Ovary (tissue), 3 donors: Measurements from ENCODE around the gene SH3RF1.

Experiments
- EP300 ChIP-seq: sonication (generic); formaldehyde crosslinking; IDR thresholded peaks from one replicate; pipeline ENCODE4 v1.6.1; 2017; ENCODE audit warnings: antibody characterized with exemption
- TF ChIP-seq, protein P1 (sequence below), 3 donors: fragments of 450-650 bp in 2 of 3; fragments of 200-600 bp in 1 of 3; IDR thresholded peaks; one replicate each; pipeline versions ENCODE4 v1.5.1 to v1.8.0; 2016 to 2022; ENCODE audit warnings: antibody characterized with exemption in 3 of 3, mild to moderate bottlenecking in 1 of 3
- donor health status: DM: no; HTN: no; CAD: no.

DNA sequence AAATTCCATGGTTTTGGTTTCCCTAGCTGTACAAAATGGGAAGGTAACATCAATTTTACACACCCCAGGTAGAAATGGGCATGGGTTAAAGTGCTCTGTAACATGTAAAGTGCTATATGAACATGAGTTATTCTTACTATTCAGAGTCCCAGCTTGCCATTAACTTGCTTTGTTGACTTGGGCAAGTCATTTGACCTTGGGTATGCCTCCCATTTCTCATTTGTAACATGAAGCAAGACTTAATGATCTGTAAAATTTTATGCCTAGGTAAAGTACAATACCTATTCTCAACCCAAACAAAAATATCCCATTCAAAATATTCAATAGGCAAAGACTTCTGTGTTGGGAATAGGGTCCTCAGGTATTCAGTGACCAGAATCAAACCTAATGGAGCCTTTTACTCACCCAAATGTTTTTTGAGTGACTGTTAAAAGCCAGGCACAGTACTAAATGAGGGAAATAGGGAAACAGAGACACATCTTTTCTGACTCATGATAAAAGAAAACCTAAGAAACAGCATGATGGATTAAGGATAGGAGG is 126.6 kb downstream of the SH3RF1 start:
- TF ChIP-seq EP300: no peak
- TF ChIP-seq, protein P1, sequence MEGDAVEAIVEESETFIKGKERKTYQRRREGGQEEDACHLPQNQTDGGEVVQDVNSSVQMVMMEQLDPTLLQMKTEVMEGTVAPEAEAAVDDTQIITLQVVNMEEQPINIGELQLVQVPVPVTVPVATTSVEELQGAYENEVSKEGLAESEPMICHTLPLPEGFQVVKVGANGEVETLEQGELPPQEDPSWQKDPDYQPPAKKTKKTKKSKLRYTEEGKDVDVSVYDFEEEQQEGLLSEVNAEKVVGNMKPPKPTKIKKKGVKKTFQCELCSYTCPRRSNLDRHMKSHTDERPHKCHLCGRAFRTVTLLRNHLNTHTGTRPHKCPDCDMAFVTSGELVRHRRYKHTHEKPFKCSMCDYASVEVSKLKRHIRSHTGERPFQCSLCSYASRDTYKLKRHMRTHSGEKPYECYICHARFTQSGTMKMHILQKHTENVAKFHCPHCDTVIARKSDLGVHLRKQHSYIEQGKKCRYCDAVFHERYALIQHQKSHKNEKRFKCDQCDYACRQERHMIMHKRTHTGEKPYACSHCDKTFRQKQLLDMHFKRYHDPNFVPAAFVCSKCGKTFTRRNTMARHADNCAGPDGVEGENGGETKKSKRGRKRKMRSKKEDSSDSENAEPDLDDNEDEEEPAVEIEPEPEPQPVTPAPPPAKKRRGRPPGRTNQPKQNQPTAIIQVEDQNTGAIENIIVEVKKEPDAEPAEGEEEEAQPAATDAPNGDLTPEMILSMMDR (IDR thresholded peaks at IDR 0.05): no peak
